Choroid plexus epithelial cell (primary cell): Measurements from ENCODE around the gene CDV3.
A peak's percentile ranks its signal among the peaks of the same experiment; 100 is the strongest.
"Not testable (repeated sequence)": the region's sequence is repeated elsewhere in the genome, so short reads cannot be mapped to it uniquely, and the experiment has no call there.

Experiments
- DNase-seq: peaks from one replicate; pipeline ENCODE4 v3.0.0-alpha.2; 2010; ENCODE audit warnings: low read depth
- H3K4me3 ChIP-seq: 2 replicates; pipeline ENCODE4 v1.5.1; 2011; ENCODE audit warnings: low read depth, mild to moderate bottlenecking, control low read depth, low read length, moderate library complexity
- CTCF ChIP-seq: conservative IDR thresholded peaks from 2 replicates; pipeline ENCODE4 v1.5.1; 2011; ENCODE audit warnings: low read depth, mild to moderate bottlenecking, control low read depth, inconsistent platforms, low read length, moderate library complexity

CDV3 gene

DNA sequence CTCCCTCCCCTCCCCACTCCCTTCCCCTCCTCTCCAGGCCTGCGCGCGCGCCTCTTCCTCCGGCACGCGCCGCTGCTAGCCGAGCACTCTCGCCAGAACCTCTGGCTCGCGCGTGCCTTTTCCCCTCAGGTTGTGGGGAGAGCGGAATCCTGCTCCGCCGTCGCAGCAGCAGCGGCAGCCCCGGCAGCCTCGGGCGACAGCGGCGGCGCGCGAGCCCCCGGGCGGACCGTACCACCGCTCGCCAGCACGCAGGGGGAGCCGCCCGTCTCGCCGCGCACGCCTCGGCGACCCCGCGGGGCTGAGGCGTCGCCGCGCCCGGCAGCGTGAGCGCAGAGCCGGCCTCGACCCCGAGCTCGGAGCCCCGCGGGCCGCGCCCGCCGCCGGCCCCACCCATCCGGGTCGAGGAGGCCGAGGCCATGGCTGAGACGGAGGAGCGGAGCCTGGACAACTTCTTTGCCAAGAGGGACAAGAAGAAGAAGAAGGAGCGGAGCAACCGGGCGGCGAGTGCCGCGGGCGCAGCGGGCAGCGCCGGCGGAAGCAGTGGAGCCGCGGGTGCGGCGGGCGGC is at the start of gene CDV3:
CDV3 (plus strand) TSS at position 58 of the 566 bp plus-strand sequence; CDS start at position 417, 359 bp downstream.
- no peak for DNase-seq
- peak within 1 kb of the TSS; percentile 81 for H3K4me3 ChIP-seq
- no peak for TF ChIP-seq CTCF

- DNase-seq, result peak; percentile 13
Observed at GRCh38 chr3:133523758-133524157, 49.7 kb upstream of the CDV3 start.

GRCh38 chr3:133525435-133525834 is 48.1 kb upstream of the CDV3 start:
- no peak for TF ChIP-seq CTCF
- DNase-seq, result peak; percentile 16
- no peak overlapping the region for H3K4me3 ChIP-seq

More at GRCh38 chr3:133523758-133524157, 49.7 kb upstream of the CDV3 start:
- not testable (repeated sequence) for H3K4me3 ChIP-seq

- TF ChIP-seq CTCF, result no peak
- DNase-seq, result peak; percentile 3
- no peak overlapping the region for H3K4me3 ChIP-seq
Observed at GRCh38 chr3:133527081-133527715, 46.3 kb upstream of the CDV3 start.

DNA sequence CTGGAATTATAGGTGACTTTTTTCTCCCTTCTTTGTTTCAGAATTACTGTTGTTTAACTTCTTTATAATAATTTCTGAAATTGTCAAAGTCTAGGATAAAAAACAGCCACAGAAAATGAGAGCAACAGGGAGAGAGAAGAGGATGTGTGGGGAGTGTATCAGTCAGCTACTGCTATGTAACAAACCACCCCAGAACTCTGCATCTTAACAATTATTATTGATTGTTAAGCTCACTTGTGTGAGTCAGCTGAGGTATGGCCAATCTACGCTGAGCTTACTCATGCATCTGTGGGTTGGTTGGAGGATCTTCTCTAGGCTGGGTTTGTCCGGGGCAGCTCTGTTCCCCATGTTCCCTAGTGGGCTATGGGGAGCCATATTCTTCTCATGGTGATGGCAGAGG is 43.7 kb upstream of the CDV3 start:
- no peak for DNase-seq
- no peak overlapping the region for H3K4me3 ChIP-seq

GRCh38 chr3:133531981-133532380 is 41.5 kb upstream of the CDV3 start:
- no peak for TF ChIP-seq CTCF
- H3K4me3 ChIP-seq, result no peak overlapping the region
- DNase-seq, result peak; percentile 81

More for the DNA sequence above, 43.7 kb upstream of the CDV3 start:
- TF ChIP-seq CTCF, result no peak

- DNase-seq, result peak; percentile 54
- TF ChIP-seq CTCF, result no peak
- H3K4me3 ChIP-seq, result no peak overlapping the region
Observed at GRCh38 chr3:133532951-133533350, 40.5 kb upstream of the CDV3 start.
